Mesenchymal stem cell (in vitro differentiated cells and primary cell): ENCODE measurements around the gene RSPH10B2.
"Not testable (repeated sequence)": the region's sequence is repeated elsewhere in the genome, so short reads cannot be mapped to it uniquely, and the experiment has no call there.

Experiments
- DNase-seq: peaks from one replicate; pipeline ENCODE4 v3.0.0-alpha.2; 2013
- H2AFZ ChIP-seq: one replicate; pipeline ENCODE4 v1.6.1; 2013; ENCODE audit warnings: low read depth, mild to moderate bottlenecking, control low read depth, inconsistent platforms, low read length, moderate library complexity
- H2AK5ac ChIP-seq: 2 replicates; pipeline ENCODE4 v1.6.1; 2013; ENCODE audit warnings: low read length, moderate library complexity, mild to moderate bottlenecking, inconsistent platforms; ENCODE audit not compliant: severe bottlenecking
- H2BK120ac ChIP-seq: one replicate; pipeline ENCODE4 v1.6.1; 2013; ENCODE audit warnings: low read depth, mild to moderate bottlenecking, inconsistent platforms, low read length, moderate library complexity
- H2BK12ac ChIP-seq, 2 experiments: one replicate each; pipeline ENCODE4 v1.6.1; 2013; ENCODE audit warnings: inconsistent platforms in 2 of 2, low read length in 2 of 2, mild to moderate bottlenecking in 2 of 2, moderate library complexity in 2 of 2, control low read depth in 1 of 2
- H2BK15ac ChIP-seq: one replicate; pipeline ENCODE4 v1.6.1; 2013; ENCODE audit warnings: mild to moderate bottlenecking, low read depth, inconsistent platforms; ENCODE audit not compliant: poor library complexity, severe bottlenecking
- H2BK5ac ChIP-seq: 2 replicates; pipeline ENCODE4 v1.6.1; 2013; ENCODE audit warnings: low read depth, mild to moderate bottlenecking, low read length, control low read depth, inconsistent platforms; ENCODE audit not compliant: poor library complexity, severe bottlenecking
- H3K14ac ChIP-seq, 2 experiments: one replicate each; pipeline ENCODE4 v1.6.1; 2013; ENCODE audit warnings: inconsistent platforms in 2 of 2, low read length in 2 of 2, control low read depth in 1 of 2, mild to moderate bottlenecking in 1 of 2, moderate library complexity in 1 of 2
- H3K18ac ChIP-seq, 2 experiments: one replicate each; pipeline ENCODE4 v1.6.1; 2013; ENCODE audit warnings: inconsistent platforms in 2 of 2, low read length in 2 of 2, control low read depth in 1 of 2, low read depth in 1 of 2, mild to moderate bottlenecking in 1 of 2
- H3K23ac ChIP-seq, 2 experiments: one replicate each; pipeline ENCODE4 v1.6.1; 2013; ENCODE audit warnings: inconsistent platforms in 2 of 2, low read length in 2 of 2, mild to moderate bottlenecking in 2 of 2, moderate library complexity in 2 of 2, control low read depth in 1 of 2
- H3K27ac ChIP-seq: 2 replicates; pipeline ENCODE4 v1.5.1; 2013; ENCODE audit warnings: mild to moderate bottlenecking, moderate library complexity, low read length, control low read depth, inconsistent platforms; ENCODE audit not compliant: poor library complexity, severe bottlenecking
- H3K27me3 ChIP-seq, 2 experiments: 2 replicates each; pipeline versions ENCODE4 v1.6.1 to v1.7.0; 2013; ENCODE audit warnings: low read length in 2 of 2, mild to moderate bottlenecking in 2 of 2, moderate library complexity in 2 of 2, control low read depth in 1 of 2, inconsistent platforms in 1 of 2; ENCODE audit not compliant: control insufficient read depth in 1 of 2, insufficient read depth in 1 of 2
- H3K36me3 ChIP-seq, 2 experiments: 2 replicates each; pipeline versions ENCODE4 v1.6.1 to v1.7.0; 2013; ENCODE audit warnings: low read length in 2 of 2, control low read depth in 1 of 2, inconsistent platforms in 1 of 2, low read depth in 1 of 2, mild to moderate bottlenecking in 1 of 2; ENCODE audit not compliant: insufficient read depth in 2 of 2, control insufficient read depth in 1 of 2
- H3K4ac ChIP-seq, 2 experiments: one replicate each; pipeline ENCODE4 v1.6.1; 2013; ENCODE audit warnings: inconsistent platforms in 2 of 2, low read length in 2 of 2, mild to moderate bottlenecking in 2 of 2, moderate library complexity in 2 of 2, control low read depth in 1 of 2, low read depth in 1 of 2
- H3K4me1 ChIP-seq: 2 replicates; pipeline ENCODE4 v1.6.1; 2013; ENCODE audit warnings: low read depth, low read length, control low read depth; ENCODE audit not compliant: control insufficient read depth, insufficient read depth
- H3K4me2 ChIP-seq: 2 replicates; pipeline ENCODE4 v1.6.1; 2013; ENCODE audit warnings: low read length, mild to moderate bottlenecking, inconsistent platforms; ENCODE audit not compliant: poor library complexity, severe bottlenecking
- H3K4me3 ChIP-seq, 2 experiments: 2 replicates each; pipeline versions ENCODE4 v1.5.1 to v1.7.0; 2013; ENCODE audit warnings: low read length in 2 of 2, mild to moderate bottlenecking in 2 of 2, control low read depth in 1 of 2, low read depth in 1 of 2; ENCODE audit not compliant: insufficient read depth in 1 of 2
- H3K79me1 ChIP-seq: replicated peaks from 2 replicates; pipeline ENCODE4 v1.6.1; 2013; ENCODE audit warnings: mild to moderate bottlenecking, control low read depth, low read length, inconsistent platforms; ENCODE audit not compliant: poor library complexity, severe bottlenecking
- H3K9ac ChIP-seq: 2 replicates; pipeline ENCODE4 v1.7.0; 2013; ENCODE audit warnings: mild to moderate bottlenecking, low read length, moderate library complexity
- H3K9me3 ChIP-seq: 2 replicates; pipeline ENCODE4 v1.7.0; 2013; ENCODE audit warnings: mild to moderate bottlenecking, low read length; ENCODE audit not compliant: control insufficient read depth
- H4K8ac ChIP-seq: one replicate; pipeline ENCODE4 v1.6.1; 2013; ENCODE audit warnings: inconsistent platforms, mild to moderate bottlenecking, low read length, moderate library complexity
- H4K91ac ChIP-seq: one replicate; pipeline ENCODE4 v1.6.1; 2013; ENCODE audit warnings: mild to moderate bottlenecking, low read length, inconsistent platforms
- WGBS: methylation state at CpG from one replicate; pipeline ENCODE4 v1.1.7; 2013; ENCODE audit warnings: mixed read lengths; 5-methylcytosine and 5-hydroxymethylcytosine counted together

RSPH10B2 gene

GRCh38 chr7:6843654-6844053 is 89.8 kb downstream of the RSPH10B2 start:
- not testable (repeated sequence) for H3K79me1 ChIP-seq, DNase-seq, H3K9me3 ChIP-seq, H3K4me1 ChIP-seq, H3K18ac ChIP-seq, H2AK5ac ChIP-seq, H3K4me3 ChIP-seq, H4K91ac ChIP-seq, H2AFZ ChIP-seq, H4K8ac ChIP-seq, H2BK5ac ChIP-seq, H2BK12ac ChIP-seq, H3K27me3 ChIP-seq, H3K4me2 ChIP-seq, H3K27ac ChIP-seq, H3K9ac ChIP-seq, H3K23ac ChIP-seq, H3K36me3 ChIP-seq, H3K4ac ChIP-seq, H3K14ac ChIP-seq, H2BK15ac ChIP-seq, H2BK120ac ChIP-seq
- WGBS: 71% methylated on average over 6 of the region's 6 CpGs

- not testable (repeated sequence) for H3K79me1 ChIP-seq, H3K36me3 ChIP-seq
Observed at GRCh38 chr7:6845971-6846449, 92.1 kb downstream of the RSPH10B2 start.

DNA sequence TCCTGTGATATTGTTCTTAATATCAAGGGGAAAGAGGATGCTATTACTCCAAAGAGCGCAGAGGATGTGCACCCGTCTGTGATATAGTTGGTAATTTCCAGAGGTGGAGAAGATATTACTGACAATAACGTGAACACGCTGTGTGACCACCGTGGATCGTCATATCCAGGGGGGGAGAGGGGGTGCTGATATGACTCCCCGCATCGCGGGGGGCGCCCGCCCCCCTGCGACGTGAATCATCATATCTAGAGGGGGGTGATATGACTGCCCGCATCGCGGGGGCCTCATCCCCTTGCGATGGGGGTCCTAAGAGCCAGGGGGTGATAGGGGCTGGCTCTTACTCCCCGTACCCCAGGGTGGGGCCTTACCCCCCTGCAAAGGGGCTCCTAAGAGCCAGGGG is 93.8 kb downstream of the RSPH10B2 start:
- not testable (repeated sequence) for H3K79me1 ChIP-seq, H3K4me1 ChIP-seq, H4K8ac ChIP-seq, H3K9me3 ChIP-seq, H3K18ac ChIP-seq, H2BK15ac ChIP-seq, H3K23ac ChIP-seq, H3K4me3 ChIP-seq, H2AK5ac ChIP-seq, H2BK5ac ChIP-seq, H3K9ac ChIP-seq, H3K4ac ChIP-seq, H2BK12ac ChIP-seq, H2AFZ ChIP-seq, H4K91ac ChIP-seq, H3K27ac ChIP-seq, DNase-seq, H3K14ac ChIP-seq, H3K27me3 ChIP-seq, H3K4me2 ChIP-seq, H2BK120ac ChIP-seq, H3K36me3 ChIP-seq
- WGBS: 93% methylated on average over 16 of the region's 18 CpGs

More at GRCh38 chr7:6845971-6846449, 92.1 kb downstream of the RSPH10B2 start:
- not testable (repeated sequence) for H3K9me3 ChIP-seq, H2AK5ac ChIP-seq, H3K4me1 ChIP-seq, H2BK120ac ChIP-seq, H2BK12ac ChIP-seq, H3K18ac ChIP-seq, H3K4ac ChIP-seq, DNase-seq, H2AFZ ChIP-seq, H3K4me2 ChIP-seq, H2BK5ac ChIP-seq, H2BK15ac ChIP-seq, H3K23ac ChIP-seq, H3K14ac ChIP-seq, H4K8ac ChIP-seq, H3K27me3 ChIP-seq, H3K27ac ChIP-seq, H4K91ac ChIP-seq, H3K9ac ChIP-seq, H3K4me3 ChIP-seq
- WGBS: 83% methylated on average over 12 of the region's 16 CpGs
